ENCODE measurements around the gene IL27RA. TPM values are rescaled to one million over a fixed set of nuclear protein-coding genes. Genes with fewer than 3 reads are reported as not detected.
"Not testable (repeated sequence)": the region's sequence is repeated elsewhere in the genome, so short reads cannot be mapped to it uniquely, and the experiment has no call there.

The IL27RA gene
- total RNA-seq, 2 donors from 2014 or later = 1.9 to 3.6 TPM

DNA sequence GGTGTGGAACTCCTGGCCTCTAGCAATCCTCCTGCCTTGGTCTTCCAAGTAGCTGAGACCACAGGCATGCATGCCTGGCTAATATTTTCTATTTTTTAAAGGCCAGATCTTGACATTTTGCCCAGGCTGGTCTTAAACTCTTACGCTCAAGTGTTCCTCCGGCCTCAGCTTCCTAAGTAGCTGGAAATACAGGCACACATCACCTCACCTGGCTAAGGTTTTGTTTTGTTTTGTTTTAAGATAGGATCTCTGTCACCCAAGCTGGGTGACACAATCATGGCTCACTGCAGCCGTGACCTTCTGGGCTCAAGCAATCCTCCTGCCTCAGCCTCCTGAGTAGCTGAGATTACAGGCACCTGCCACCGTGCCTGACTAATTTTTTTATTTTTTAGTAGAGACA is 9.1 kb upstream of the IL27RA start:
- intact Hi-C loops (cut with DNase I, micrococcal nuclease) = no loop called here
- ATAC-seq (no peak), DNase-seq (no peak)

DNA sequence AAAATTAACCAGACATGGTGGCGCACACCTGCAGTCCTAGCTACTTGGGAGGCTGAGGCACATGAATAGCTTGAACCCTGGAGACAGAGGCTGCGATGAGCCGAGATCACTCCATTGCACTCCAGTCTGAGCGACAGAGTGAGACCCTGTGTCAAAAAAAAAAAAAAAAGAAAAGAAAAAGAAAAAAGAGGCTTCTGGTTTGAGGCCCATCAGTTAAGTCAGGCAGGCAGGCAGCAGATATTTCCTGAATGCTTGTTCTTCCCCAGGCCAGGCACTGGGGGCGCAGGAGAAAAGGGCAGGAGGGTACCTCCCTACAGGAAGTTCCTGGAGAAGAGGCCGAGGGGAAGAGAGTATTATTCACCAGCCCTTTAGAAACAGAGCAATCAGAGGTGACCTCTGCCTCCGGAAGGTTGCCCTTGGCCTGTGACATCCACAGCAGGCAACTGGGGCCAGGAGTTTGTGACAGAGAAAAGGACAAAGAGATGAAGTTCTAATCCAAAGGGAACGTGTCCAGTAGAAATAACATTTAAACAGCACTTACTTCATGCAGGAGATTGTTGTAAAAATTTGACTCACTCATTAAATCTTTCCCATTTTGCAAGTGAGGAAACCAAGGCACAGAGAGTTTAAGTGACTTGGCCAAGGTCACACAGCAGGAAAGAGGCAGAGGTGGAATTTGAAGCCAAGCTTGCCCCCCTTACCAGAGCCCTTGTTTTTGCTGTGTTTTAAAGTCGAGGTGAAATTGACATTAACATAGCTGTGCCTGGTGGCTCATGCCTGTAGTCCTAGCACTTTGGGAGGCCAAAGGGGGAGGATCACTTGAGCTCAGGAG is 7.9 kb upstream of the IL27RA start:
- DNase-seq (peak; percentile 62 to 69), ATAC-seq (peak; percentile 100)
- intact Hi-C loops (cut with DNase I, micrococcal nuclease) = no loop called here

DNA sequence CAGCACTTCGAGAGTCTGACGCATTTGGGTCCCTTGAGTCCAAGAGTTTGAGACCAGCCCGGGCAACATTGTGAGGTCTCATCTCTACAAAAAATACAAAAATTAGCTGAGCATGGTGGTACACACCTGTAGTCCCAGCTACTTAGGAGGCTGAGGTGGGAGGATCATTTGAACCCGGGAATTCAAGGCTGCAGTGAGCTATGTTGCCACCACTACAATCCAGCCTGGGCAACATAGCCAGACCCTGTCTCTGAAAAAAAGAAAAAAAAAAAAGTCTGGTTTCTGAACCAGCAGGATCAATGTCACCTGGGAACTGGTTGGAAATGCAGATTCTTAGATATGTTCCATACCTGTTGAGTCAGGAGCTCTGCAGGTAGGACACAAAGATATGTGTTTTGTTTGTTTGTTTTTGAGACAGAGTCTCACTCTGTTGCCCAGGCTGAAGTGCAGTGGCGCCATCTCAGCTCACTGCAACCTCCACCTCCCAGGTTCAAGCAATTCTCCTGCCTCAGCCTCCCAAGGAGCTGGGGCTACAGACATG is 4.8 kb upstream of the IL27RA start:
- intact Hi-C loops (cut with DNase I, micrococcal nuclease); DNase-seq; ATAC-seq: not testable (repeated sequence)

DNA sequence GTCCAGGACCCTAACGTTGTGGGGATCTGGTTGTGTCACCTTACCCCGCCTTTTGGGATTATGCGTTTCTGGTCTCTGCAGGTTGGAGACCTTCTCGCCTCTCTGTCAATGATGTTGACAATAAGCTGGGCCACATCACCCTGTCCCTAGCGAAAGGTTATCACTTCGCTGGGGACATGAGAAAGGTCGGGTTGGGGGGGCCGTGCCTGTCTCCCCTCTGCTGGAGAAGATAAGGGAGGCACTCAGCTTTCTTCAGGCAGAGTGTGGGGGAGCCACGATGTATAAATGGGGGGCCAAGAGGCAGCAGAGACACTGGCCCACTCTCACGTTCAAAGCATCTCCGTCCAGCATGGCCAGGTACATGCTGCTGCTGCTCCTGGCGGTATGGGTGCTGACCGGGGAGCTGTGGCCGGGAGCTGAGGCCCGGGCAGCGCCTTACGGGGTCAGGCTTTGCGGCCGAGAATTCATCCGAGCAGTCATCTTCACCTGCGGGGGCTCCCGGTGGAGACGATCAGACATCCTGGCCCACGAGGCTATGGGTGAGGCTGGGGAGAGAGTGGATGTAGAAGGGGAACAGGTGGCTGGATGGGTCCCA is 3.6 kb upstream of the IL27RA start, which contains the start of gene RLN3:
RLN3 (plus strand) TSS at position 293 of the 595 bp plus-strand sequence; CDS start at position 350, 57 bp downstream.
- DNase-seq = no peak
- no peak for ATAC-seq
- intact Hi-C loops (cut with DNase I, micrococcal nuclease) = no loop called here

DNA sequence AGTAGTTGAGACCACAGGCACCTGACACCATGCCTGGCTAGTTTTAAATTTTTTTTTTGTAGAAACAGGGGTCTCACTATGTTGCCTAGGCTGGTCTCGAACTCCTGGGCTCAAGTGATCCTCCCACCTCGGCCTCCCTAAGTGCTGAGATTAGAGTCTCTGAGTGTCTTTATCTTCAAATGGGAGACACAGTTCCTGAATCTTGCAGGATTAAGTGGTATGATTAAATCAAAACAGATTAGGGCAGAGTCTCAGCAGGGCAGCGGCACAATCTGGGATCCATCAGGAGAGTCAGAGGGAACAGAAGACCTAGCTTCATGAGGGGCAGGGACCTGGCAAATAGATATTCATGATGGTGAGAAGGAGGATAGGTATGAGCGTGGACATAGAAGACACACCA is 2.7 kb upstream of the IL27RA start:
- DNase-seq (no peak), ATAC-seq (no peak)
- intact Hi-C loops (cut with DNase I, micrococcal nuclease) = no loop called here

DNA sequence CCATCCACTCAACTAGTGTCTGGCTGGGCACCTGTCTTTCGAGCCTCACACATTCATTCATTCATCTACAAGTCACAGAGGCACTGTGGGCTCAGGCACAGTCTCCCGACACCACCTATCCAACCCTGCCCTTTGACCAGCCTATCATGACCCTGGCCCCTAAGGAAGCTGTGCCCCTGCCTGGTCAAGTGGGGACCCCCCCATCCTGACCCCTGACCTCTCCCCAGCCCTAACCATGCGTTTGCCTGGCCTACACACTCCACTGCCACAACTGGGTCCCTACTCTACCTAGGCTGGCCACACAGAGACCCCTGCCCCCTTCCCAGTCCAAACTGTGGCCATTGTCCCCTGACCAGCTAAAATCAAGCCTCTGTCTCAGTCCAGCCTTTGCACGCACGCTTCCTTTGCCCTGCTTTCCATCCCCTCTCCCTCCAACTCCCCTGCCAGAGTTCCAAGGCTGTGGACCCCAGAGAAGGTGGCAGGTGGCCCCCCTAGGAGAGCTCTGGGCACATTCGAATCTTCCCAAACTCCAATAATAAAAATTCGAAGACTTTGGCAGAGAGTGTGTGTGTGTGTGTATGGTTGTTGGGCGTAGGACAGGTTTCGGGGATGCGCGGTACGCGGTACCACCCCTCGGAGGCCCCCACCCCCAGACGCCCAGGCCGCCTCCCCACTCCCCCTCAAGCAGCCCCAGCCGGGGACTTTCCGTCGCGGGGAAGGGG is 404 bp upstream of the IL27RA start:
- DNase-seq (no peak), ATAC-seq (no peak)
- intact Hi-C loops (cut with DNase I, micrococcal nuclease) = no loop called here

DNA sequence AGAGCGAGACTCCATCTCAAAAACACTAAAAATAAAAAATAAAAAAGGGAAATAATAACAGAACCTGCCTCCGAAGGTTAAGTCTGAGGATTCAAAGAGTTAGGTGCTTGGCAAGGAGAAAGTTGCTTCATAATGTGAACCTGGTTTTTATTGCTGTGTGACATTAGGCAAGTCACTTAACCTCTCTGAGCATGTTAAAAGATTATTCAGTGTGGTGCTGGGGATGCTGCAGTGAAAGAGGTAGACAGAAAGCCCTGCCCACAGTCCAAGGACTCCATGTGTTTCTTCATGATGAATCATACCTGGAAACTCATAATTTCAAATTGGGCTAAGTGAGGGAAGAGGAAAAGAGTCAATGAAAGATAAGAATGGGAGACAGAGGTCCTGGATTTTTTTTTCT is 2.4 kb downstream of the IL27RA start:
- intact Hi-C loops (cut with DNase I, micrococcal nuclease) = no loop called here
- ATAC-seq = no peak
- no peak for DNase-seq

DNA sequence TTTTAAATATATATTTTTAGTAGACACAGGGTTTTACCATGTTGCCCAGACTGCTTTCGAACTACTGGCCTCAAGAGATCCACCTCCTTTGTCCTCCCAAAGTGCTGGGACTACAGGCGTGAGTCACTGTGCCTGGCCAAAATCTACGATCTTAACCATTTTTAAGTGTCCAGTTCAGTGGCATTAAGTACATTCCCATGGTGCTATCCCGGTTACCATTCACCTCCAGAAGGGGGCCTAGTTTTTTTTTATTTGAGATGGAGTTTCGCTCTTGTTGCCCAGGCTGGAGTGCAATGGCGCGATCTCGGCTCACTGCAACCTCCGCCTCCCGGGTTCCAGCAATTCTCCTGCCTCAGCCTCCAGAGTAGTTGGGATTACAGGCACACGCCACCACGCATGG is 3.6 kb downstream of the IL27RA start:
- DNase-seq; intact Hi-C loops (cut with DNase I, micrococcal nuclease); ATAC-seq: not testable (repeated sequence)

DNA sequence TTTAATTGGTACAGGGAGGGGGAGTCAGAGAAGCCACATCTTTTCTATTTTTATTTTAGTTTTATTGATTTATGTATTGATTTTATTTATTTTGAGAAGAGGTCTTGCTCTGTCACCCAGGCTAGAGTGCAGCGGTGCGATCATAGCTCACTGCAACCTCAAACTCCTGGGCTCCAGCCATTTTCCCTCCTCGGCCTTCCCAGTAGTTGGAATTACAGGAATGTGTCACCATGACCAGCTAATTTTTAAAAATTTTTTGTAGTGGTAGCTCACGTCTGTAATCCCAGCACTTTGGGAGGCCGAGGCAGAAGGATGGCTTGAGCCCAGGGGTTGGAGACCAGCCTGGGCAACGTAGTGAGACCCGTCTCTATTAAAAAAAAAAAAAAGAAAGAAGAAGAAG is 4.1 kb downstream of the IL27RA start:
- DNase-seq (no peak), ATAC-seq (no peak)
- intact Hi-C loops (cut with DNase I, micrococcal nuclease) = no loop called here

DNA sequence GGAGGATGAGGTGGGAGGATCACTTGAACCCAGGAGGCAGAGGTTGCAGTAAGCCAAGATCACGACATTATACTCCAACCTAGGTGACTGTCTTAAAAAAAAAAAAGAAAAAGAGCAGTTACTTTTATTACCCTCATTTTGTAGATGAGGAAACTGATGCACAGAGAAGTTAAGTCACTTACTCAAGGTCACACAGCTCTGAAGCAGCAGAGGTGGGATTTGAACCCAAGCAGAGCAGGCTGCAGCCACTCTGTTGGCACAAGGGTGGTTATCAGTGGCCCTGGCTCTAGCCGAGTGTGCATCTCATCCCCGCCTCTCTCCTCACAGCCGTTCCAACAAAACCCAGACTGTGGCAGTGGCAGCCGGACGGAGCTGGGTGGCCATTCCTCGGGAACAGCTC is 7.6 kb downstream of the IL27RA start:
- DNase-seq = no peak
- intact Hi-C loops (cut with DNase I, micrococcal nuclease) = no loop called here
- ATAC-seq = no peak

DNA sequence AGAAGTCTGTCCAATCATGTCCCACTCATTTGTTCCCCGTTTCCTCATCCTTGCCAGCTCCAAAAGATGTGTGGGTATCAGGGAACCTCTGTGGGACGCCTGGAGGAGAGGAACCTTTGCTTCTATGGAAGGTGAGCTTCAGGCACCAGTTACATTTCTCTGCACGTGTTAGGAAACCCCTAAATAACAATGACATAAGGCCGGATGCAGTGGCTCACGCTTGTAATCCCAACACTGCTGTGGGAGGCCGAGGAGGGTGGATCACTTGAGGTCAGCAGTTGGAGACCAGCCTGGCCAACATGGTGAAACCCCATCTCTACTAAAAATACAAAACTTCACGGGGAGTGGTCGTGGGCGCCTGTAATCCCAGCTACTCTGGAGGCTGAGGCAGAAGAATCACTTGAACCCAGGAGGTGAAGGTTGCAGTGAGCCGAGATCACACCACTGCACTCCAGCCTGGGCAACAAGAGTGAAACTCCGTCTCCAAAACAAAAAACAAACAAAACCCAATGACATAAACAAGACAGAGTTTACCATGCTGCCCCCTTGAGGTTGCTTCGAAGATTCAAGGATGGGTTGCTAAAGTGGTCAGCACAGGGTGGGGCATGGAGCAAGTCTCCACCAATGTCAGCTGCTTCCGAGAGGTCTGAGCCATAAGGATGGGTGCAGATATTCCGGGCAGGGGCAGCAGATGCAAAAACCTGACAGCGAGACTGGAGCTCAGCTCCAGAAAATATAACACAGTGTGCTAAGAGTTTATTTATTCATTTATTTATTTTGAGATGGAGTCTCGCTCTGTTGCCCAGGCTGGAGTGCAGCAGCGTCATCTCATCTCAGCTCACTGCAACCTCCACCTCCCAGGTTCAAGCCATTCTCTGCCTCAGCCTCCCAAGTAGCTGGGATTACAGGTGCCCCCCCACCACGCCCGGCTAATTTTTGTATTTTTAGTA is 11.4 kb downstream of the IL27RA start:
- DNase-seq = peak in 1 of 2 donors; percentile 37
- peak; percentile 54 for ATAC-seq
- intact Hi-C loops (cut with DNase I, micrococcal nuclease) = not testable (repeated sequence)

DNA sequence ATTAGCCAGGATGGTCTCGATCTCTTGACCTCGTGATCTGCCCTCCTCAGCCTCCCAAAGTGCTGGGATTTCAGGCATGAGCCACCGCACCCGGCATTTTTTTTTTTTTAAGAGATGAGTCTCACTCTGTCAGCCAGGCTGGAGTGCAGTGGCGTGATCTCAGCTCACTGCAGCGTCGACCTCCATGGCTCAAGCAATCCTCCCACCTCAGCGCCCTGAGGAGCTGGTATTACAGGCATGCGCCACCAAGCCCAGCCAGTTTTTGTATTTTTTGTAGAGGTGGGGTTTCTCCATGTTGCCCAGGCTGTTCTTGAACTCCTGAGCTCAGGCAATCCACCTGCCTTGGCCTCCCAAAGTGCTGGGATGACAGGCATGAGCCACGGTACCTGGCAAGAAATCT is 16.3 kb downstream of the IL27RA start:
- intact Hi-C loops (cut with DNase I, micrococcal nuclease); DNase-seq; ATAC-seq: not testable (repeated sequence)

DNA sequence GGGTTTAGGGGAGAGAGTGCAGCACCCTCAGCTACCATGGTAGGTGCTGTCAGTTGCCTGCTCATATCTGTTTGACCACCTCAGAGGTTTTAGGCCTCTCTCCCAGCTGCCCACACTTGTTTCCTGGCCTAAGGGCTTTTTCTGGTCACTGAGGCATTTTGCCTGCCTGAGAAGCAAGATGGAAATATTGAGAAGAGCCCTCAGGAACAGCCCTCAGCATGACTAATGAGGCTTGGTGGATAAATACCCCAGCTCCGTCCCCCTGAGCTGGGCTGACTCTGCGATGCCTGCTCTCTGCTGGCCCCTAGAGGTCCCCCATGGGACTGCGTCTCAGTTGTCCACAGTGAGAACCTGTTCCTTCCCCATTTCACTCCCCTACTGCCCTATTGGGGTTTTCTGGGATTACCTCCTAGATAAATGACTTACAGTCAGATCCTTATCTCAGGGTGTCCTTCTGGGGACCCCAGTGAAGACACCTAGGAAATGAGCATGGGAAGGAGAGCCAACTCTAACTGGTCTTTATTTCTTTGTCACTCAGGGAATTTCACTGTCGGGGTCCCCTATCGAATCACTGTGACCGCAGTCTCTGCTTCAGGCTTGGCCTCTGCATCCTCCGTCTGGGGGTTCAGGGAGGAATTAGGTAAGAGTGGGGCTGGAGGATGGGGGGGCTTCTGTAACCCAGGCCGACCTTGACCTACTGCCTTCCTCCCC is 17.0 kb downstream of the IL27RA start:
- intact Hi-C loops (cut with DNase I, micrococcal nuclease) = no loop called here
- ATAC-seq (peak; percentile 60), DNase-seq (peak in 1 of 2 donors; percentile 70)

DNA sequence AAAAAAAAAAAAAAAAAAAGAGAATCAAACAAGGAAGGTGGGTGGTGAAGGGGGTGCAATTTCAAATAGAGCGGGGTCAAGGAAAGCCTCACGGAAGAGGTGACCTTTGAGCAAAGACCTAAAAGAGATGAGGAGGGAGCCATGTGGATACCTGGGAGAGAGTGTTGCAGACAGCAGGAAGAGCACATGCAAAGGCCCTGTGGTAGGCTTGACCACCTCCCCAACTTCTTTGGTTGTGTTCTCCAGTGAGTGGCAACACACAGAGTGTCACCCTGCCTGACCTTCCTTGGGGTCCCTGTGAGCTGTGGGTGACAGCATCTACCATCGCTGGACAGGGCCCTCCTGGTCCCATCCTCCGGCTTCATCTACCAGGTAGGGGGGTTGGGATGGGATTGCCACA is 18.9 kb downstream of the IL27RA start:
- no peak for DNase-seq
- intact Hi-C loops (cut with DNase I, micrococcal nuclease) = no loop called here
- no peak for ATAC-seq

DNA sequence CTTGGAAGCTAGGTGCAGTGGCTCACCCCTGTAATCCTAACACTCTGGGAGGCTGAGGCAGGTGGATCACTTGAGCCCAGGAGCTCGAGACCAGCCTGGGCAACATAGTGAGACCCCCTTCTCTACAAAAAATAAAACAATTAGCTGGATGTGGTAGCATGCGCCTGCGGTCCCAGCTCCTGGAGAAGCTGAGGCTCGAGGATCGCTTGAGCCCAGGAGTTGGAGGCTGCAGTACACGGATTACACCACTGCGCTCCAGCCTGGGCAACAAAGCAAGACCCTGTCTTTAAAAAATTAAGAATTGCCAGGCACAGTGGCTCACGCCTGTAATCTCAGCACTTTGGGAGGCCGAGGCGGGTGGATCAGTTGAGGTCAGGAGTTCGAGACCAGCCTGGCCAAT is 19.4 kb downstream of the IL27RA start:
- intact Hi-C loops (cut with DNase I, micrococcal nuclease); DNase-seq; ATAC-seq: not testable (repeated sequence)

DNA sequence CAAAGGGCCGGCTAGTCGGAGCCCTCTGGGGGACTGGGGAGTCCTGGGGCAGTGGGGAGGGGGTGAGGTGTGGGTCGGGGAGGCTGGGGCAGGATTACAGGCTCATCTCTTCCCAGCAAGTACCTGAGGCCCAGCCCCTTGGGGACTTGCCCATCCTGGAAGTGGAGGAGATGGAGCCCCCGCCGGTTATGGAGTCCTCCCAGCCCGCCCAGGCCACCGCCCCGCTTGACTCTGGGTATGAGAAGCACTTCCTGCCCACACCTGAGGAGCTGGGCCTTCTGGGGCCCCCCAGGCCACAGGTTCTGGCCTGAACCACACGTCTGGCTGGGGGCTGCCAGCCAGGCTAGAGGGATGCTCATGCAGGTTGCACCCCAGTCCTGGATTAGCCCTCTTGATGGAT is 20.4 kb downstream of the IL27RA start:
- ATAC-seq (no peak), DNase-seq (no peak)
- intact Hi-C loops (cut with DNase I, micrococcal nuclease) = no loop called here

DNA sequence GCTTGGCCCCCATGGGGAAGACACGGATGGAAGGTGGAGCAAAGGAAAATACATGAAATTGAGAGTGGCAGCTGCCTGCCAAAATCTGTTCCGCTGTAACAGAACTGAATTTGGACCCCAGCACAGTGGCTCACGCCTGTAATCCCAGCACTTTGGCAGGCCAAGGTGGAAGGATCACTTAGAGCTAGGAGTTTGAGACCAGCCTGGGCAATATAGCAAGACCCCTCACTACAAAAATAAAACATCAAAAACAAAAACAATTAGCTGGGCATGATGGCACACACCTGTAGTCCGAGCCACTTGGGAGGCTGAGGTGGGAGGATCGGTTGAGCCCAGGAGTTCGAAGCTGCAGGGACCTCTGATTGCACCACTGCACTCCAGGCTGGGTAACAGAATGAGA is 20.9 kb downstream of the IL27RA start:
- DNase-seq (no peak), ATAC-seq (no peak)
- intact Hi-C loops (cut with DNase I, micrococcal nuclease) = no loop called here

DNA sequence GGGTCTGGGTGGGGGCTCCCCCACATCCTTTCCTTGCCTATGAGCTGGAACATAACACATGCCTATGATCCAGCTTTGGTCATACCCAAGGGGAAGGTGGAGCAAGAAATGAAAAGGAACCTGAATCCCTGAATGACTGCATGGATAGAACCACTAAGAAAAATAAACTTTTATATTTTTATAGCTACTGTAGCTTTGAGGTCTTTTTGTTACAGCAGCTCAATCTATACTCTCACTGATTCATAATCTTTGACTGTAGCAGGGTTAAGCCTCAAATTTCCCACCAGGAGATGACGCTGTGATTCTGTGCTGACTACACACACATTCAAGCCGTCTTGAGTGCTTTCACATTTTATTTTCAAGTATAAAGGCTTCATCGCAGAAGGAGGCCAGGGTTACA is 21.5 kb downstream of the IL27RA start:
- ATAC-seq (no peak), DNase-seq (no peak)
- intact Hi-C loops (cut with DNase I, micrococcal nuclease) = no loop called here

Measured in left colon (tissue), 2 donors.